IPS-18c (cell line): Measurements from ENCODE around the gene HELZ2.

Source experiments
- H3K4me3 ChIP-seq: 2 replicates; pipeline ENCODE4 v1.7.0; 2013; ENCODE audit warnings: low read depth, mild to moderate bottlenecking, low read length, moderate library complexity; ENCODE audit not compliant: insufficient read depth
- H3K9me3 ChIP-seq: one replicate; pipeline ENCODE4 v1.6.1; 2013; ENCODE audit warnings: mild to moderate bottlenecking, low read length, moderate library complexity; ENCODE audit not compliant: control insufficient read depth, insufficient read depth

Gene HELZ2

GRCh38 chr20:63529180-63529860, 44.7 kb downstream of the HELZ2 start:
- H3K9me3 ChIP-seq, result no peaks in the 10 kb centered on the region
- H3K4me3 ChIP-seq, result no peak overlapping the region

- H3K9me3 ChIP-seq, result no peaks in the 10 kb centered on the region
Measured at GRCh38 chr20:63527184-63527583, 46.9 kb downstream of the HELZ2 start.

GRCh38 chr20:63525971-63526370, 48.1 kb downstream of the HELZ2 start:
- Histone ChIP-seq H3K4me3 (no peak overlapping the region), H3K9me3 (no peaks in the 10 kb centered on the region)

More at GRCh38 chr20:63527184-63527583, 46.9 kb downstream of the HELZ2 start:
- no peak overlapping the region for H3K4me3 ChIP-seq

GRCh38 chr20:63525185-63525584, 48.9 kb downstream of the HELZ2 start:
- Histone ChIP-seq H3K9me3 (no peaks in the 10 kb centered on the region), H3K4me3 (no peak overlapping the region)
